ENCODE results near the gene ZNF106.

DNA sequence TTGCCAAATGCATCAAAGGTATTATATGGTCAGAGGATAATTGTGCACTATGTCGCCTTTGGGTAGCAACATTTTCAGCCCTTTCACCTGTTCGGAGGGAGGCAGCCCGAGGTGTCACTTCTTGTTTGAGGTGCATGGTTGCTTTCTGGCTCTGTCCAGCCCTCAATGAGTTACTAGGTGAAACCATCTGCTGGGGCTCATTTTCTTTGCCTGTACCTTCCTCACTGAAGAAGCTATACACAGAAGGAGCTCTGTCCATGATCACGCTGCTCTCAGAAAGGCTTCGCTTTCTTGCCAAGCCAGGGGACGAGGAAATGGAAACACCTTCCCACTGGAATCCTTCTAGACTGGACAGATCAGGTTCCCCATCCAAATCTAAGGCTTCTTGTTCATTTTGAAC is 42.7 kb downstream of the ZNF106 start:
- TF ChIP-seq PKNOX1 (IDR thresholded peaks at IDR 0.05) = no peak
- TF ChIP-seq BHLHE40 (IDR thresholded peaks at IDR 0.05; ENCODE audit: borderline replicate concordance) = no peak
- no peak for TF ChIP-seq FOXM1 (IDR thresholded peaks at IDR 0.05; ENCODE audit: borderline replicate concordance)
- TF ChIP-seq ZNF384 (IDR thresholded peaks at IDR 0.05) = no peak
- TF ChIP-seq TARDBP (IDR thresholded peaks at IDR 0.05) = no peak
- TF ChIP-seq SUZ12 (IDR thresholded peaks at IDR 0.05) = no peak
- TF ChIP-seq ARNT (IDR thresholded peaks at IDR 0.05) = no peak
- TF ChIP-seq CTBP1 (IDR thresholded peaks at IDR 0.05; ENCODE audit: borderline replicate concordance) = no peak
- TF ChIP-seq HDGF (IDR thresholded peaks at IDR 0.05; ENCODE audit: borderline replicate concordance) = no peak
- TF ChIP-seq ELF4 (IDR thresholded peaks at IDR 0.05) = no peak
- no peak for TF ChIP-seq FOXA1 (IDR thresholded peaks at IDR 0.05)

Data from HEK293T (cell line).